Measurements from ENCODE around the gene LMLN.
"Not testable (repeated sequence)": the region's sequence is repeated elsewhere in the genome, so short reads cannot be mapped to it uniquely, and the experiment has no call there.

LMLN gene

DNA sequence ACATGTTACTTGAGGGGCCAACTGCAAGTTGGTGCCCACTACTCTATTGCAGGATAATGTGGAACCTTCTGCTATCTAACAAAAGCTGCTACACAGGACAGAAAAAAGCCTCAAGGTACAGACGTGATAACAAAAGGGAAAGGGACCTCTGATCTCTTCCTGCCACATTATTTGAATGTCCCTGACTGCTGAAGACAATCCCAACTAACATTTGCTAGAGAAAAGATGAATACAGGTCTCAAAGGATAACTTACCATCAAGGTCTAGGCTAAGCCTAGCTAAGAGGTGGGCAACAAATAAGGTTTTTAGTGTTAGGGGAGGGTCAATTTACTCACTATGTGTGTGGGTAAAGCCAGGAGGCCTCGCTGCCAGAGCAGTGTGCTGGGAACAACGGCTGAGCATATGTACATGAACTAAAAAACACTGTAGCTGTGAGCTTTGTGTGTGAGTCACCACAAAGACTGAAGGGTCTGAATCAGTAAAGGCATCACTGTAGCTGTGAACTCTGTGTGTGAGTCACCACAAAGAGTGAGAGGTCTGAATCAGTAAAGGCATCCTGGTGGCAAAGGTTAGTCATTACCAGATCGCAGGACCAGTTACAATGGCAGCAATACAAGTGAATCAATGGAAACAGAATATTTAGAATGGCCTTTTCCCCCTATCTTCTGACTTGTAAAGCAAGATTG, 111.7 kb downstream of the LMLN start:
- Histone ChIP-seq H3K27me3 (peaks cover 33% of the 10 kb centered on the region), H3K9me3 (no peaks in the 10 kb centered on the region), H3K4me1 (no peaks in the 10 kb centered on the region), H3K36me3 (no peaks in the 10 kb centered on the region), H3K4me3 (ENCODE audit: low read depth, low read length) (no peak overlapping the region)
- TF ChIP-seq, protein P1, sequence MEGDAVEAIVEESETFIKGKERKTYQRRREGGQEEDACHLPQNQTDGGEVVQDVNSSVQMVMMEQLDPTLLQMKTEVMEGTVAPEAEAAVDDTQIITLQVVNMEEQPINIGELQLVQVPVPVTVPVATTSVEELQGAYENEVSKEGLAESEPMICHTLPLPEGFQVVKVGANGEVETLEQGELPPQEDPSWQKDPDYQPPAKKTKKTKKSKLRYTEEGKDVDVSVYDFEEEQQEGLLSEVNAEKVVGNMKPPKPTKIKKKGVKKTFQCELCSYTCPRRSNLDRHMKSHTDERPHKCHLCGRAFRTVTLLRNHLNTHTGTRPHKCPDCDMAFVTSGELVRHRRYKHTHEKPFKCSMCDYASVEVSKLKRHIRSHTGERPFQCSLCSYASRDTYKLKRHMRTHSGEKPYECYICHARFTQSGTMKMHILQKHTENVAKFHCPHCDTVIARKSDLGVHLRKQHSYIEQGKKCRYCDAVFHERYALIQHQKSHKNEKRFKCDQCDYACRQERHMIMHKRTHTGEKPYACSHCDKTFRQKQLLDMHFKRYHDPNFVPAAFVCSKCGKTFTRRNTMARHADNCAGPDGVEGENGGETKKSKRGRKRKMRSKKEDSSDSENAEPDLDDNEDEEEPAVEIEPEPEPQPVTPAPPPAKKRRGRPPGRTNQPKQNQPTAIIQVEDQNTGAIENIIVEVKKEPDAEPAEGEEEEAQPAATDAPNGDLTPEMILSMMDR (IDR thresholded peaks at IDR 0.05; ENCODE audit: low read depth, low read length) = 0 out of 2 replicates have a peak, but pooled peaks have one; percentile 1
- no peak for DNase-seq

DNA sequence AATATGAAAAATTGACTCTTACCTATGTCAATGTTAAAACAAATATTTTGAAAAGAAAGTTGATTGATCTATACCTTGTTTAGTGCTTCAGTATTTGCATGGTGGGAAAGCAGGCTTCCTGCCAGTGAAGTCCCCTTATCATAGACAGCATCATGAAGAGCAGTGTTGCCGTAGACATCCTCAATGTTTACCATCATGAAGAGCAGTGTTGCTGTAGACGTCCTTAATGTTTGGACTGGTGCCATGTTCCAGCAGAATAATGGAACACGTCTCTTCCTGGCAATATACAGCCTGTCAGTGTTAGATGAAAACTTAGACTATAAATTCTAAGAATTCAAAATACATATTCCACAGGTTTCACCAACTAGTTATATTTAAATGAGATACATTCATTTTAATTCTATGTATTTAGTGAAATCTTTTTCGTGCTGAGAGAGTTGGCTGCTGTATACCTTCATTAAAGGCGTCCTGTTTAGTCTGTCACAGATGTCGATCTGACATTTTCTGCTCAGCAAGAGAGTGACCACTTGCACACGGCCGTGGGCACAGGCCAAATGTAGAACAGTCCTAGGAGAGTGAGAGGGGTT, 116.8 kb downstream of the LMLN start:
- DNase-seq = no peak
- H3K9me3 ChIP-seq = peaks cover 7% of the 10 kb centered on the region; the same call in 1 of the 2 replicates
- H3K27me3 ChIP-seq = peaks cover 56% of the 10 kb centered on the region
- H3K4me1 ChIP-seq = no peaks in the 10 kb centered on the region
- no peak overlapping the region for H3K4me3 ChIP-seq (ENCODE audit: low read depth, low read length)
- no peaks in the 10 kb centered on the region for H3K36me3 ChIP-seq
- TF ChIP-seq, protein P1 (IDR thresholded peaks at IDR 0.05; ENCODE audit: low read depth, low read length) = no peak

DNA sequence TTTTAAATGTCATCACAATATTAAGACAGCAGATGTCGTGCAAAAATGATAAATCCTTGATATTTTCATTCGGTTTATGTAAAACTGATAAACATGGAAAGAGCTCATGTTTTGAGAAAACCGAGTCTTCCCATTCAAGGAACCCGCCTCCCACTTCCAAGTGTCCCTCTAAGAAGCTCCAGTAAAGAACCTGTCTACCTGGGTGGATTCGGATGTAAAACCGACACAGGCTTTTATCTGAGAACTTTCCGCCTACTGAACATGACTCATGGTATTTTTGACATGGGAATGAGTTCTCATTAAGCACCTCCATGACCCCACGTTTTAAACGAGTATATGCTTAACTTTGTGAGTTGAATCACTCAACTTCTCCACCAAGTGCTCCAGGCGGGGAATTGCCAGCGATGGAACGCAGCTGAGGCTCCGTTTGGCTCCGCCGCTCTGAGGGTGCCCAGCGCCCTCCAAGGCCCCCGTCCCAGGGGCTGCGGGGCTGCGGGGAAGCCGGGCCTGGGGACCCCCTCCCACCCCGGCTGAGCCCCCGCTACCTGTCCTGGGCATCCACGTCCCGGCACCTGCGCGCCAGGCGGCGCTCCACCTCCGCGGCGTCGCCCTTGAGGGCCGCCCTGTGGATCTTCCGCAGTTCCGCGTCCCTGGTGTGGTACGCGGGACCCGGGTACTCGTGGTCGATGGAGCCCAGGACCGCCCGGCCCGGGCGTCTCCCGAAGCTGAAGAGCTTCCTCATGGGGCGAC, 119.9 kb downstream of the LMLN start:
- TF ChIP-seq, protein P1 (IDR thresholded peaks at IDR 0.05; ENCODE audit: low read depth, low read length) = no peak
- peak; percentile 5 for DNase-seq
- no peaks in the 10 kb centered on the region for H3K36me3 ChIP-seq
- H3K4me1 ChIP-seq = no peaks in the 10 kb centered on the region
- peaks cover 7% of the 10 kb centered on the region; the same call in 1 of the 2 replicates for H3K9me3 ChIP-seq
- peaks cover 45% of the 10 kb centered on the region for H3K27me3 ChIP-seq
- no peak overlapping the region for H3K4me3 ChIP-seq (ENCODE audit: low read depth, low read length)

DNA sequence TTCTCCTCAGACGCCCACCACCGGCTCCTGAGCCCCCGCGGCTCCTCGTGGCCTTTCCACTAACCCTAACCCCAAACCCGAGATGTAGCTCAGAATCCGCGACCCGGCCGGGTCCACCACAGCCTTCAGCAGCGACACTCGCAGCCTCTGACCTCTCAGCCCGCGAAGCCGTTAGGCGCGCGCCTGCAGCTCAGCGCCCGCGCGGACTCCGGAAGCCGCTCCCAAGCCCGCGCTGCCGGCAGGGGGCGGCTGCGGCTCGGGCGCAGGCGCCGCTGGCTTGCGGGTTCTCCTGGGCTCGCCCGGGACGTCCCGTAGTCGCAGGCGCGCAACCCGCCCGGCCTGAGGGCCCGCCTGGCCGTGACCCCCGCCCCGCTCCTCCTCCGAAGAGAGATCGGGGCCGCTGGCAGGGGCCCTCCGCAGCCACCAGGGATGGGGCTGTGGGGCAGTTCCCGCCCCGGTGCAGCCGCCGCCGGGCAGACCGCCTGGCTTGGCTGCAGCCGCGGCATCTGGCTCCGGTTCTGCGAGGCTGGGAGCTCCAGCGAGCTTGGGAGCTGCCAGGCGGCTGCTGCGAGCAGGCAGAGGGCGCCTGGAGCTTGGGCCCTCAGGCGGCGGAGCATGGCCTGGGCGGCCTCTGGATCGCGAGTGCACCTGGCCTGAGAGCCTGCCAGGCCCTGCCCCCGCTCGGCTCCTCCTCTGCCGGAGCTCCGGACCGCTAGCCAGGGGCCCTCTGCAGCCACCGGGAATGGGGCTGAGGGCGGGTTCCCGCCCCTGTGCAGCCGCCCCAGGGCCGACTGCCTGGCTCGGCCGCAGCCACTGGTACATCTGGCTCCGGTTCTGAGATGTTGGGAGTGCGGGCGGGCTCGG, 120.7 kb downstream of the LMLN start:
- peaks cover 42% of the 10 kb centered on the region for H3K27me3 ChIP-seq
- H3K9me3 ChIP-seq = peaks cover 7% of the 10 kb centered on the region; the same call in 1 of the 2 replicates
- no peaks in the 10 kb centered on the region for H3K4me1 ChIP-seq
- peak; percentile 63 for DNase-seq
- H3K4me3 ChIP-seq (ENCODE audit: low read depth, low read length) = no peak overlapping the region
- no peaks in the 10 kb centered on the region for H3K36me3 ChIP-seq
- TF ChIP-seq, protein P1 (IDR thresholded peaks at IDR 0.05; ENCODE audit: low read depth, low read length) = peak; percentile 29

DNA sequence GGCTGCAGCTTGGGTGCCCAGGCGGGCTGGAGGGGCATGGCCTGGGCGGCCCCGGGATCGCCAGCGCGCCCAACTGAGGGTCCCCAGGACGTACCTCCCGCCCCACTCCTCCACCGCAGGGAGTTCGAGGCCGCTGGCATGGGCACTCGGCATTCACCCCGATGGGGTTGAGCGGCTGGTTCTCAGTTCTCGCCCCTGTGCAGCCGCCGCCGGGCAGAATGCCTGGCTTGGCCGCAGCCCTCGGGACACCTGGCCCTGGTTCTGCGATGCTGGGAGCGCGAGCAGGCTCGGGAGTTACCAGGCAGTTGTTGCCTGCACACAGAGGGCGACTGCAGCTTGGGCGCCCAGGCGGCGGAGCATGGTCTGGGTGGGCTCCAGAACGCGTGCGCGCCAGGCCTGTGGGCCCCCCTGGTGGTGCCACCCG, 121.4 kb downstream of the LMLN start:
- Histone ChIP-seq H3K27me3 (peaks cover 40% of the 10 kb centered on the region), H3K36me3 (no peaks in the 10 kb centered on the region), H3K4me3 (ENCODE audit: low read depth, low read length) (no peak overlapping the region), H3K4me1 (no peaks in the 10 kb centered on the region), H3K9me3 (peaks cover 7% of the 10 kb centered on the region; the same call in 1 of the 2 replicates)
- DNase-seq = no peak
- TF ChIP-seq, protein P1 (IDR thresholded peaks at IDR 0.05; ENCODE audit: low read depth, low read length) = no peak

DNA sequence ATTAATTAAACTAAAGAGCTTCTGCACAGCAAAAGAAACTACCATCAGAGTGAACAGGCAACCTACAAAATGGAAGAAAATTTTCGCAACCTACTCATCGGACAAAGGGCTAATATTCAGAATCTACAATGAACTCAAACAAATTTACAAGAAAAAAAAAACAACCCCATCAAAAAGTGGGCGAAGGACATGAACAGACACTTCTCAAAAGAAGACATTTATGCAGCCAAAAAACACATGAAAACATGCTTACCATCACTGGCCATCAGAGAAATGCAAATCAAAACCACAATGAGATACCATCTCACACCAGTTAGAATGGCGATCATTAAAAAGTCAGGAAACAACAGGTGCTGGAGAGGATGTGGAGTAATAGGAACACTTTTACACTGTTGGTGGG, 122.2 kb downstream of the LMLN start:
- not testable (repeated sequence) for DNase-seq; H3K36me3 ChIP-seq; H3K9me3 ChIP-seq; H3K4me1 ChIP-seq; H3K4me3 ChIP-seq (ENCODE audit: low read depth, low read length)
- H3K27me3 ChIP-seq = peaks cover 44% of the 10 kb centered on the region

Data from BE2C (cell line).